OCI-LY7 (cell line): ENCODE measurements around the gene CCDC57. TPM values are rescaled to one million over a fixed set of nuclear protein-coding genes. Genes with fewer than 3 reads are reported as not detected.

ENCODE experiments used
- BruUV-seq: library from RNA; stranded (reverse); fragments of 400-500 nt; replicated peaks from 2 replicates; lab custom pipeline; 2021; lab: Mats Ljungman, UMichigan
- CTCF ChIA-PET: fragments of 300-600 bp; sonication (Branson Sonifier 250); formaldehyde crosslinking; loops from one replicate; lab custom pipeline; 2022; ENCODE audit warnings: antibody characterized with exemption; ENCODE audit not compliant: unreplicated experiment; lab: Charles Lee
- POLR2A ChIA-PET: fragments of 300-600 bp; sonication (Branson Sonifier 250); formaldehyde crosslinking; loops from one replicate; lab custom pipeline; 2022; ENCODE audit warnings: antibody characterized with exemption; lab: Charles Lee
- DNase-seq: peaks from one replicate; pipeline ENCODE4 v3.0.0-alpha.2; 2015; ENCODE audit warnings: low spot score
- H2AFZ ChIP-seq: fragments of 200-600 bp; sonication (generic), shearing (Covaris generic); 2 replicates; pipeline ENCODE4 v1.6.1; 2014; ENCODE audit warnings: mild to moderate bottlenecking, antibody characterized with exemption, low read length, moderate library complexity
- H3K27ac ChIP-seq: fragments of 200-600 bp; sonication (generic); 2 replicates; pipeline ENCODE4 v1.5.1; 2014; ENCODE audit warnings: mixed run types, low read depth, mild to moderate bottlenecking, moderate library complexity, low read length, inconsistent platforms; ENCODE audit not compliant: poor library complexity, severe bottlenecking
- H3K36me3 ChIP-seq: fragments of 200-600 bp; sonication (generic); 2 replicates; pipeline ENCODE4 v1.6.1; 2014; ENCODE audit warnings: mild to moderate bottlenecking, antibody characterized with exemption, low read length, moderate library complexity, mixed read lengths; ENCODE audit not compliant: insufficient read depth
- H3K4me1 ChIP-seq: fragments of 200-600 bp; sonication (generic); 2 replicates; pipeline ENCODE4 v1.5.1; 2014; ENCODE audit warnings: mild to moderate bottlenecking, low read length; ENCODE audit not compliant: insufficient read depth, poor library complexity, severe bottlenecking
- H3K4me2 ChIP-seq: fragments of 200-600 bp; sonication (generic); 2 replicates; pipeline ENCODE4 v1.6.1; 2014; ENCODE audit warnings: mild to moderate bottlenecking, low read length
- H3K4me3 ChIP-seq: fragments of 200-600 bp; sonication (generic); 2 replicates; pipeline ENCODE4 v1.5.1; 2014; ENCODE audit warnings: mild to moderate bottlenecking, low read depth, low read length; ENCODE audit not compliant: poor library complexity, severe bottlenecking
- H3K79me2 ChIP-seq: fragments of 200-600 bp; sonication (generic); 2 replicates; pipeline ENCODE4 v1.6.1; 2016; ENCODE audit warnings: low read depth, mild to moderate bottlenecking, low read length, moderate library complexity, mixed read lengths; ENCODE audit not compliant: insufficient read depth
- H3K9me2 ChIP-seq: fragments of 200-600 bp; sonication (generic); 2 replicates; pipeline ENCODE4 v1.6.1; 2016; ENCODE audit warnings: mild to moderate bottlenecking, low read length, mixed read lengths; ENCODE audit not compliant: insufficient read depth
- H3K9me3 ChIP-seq: fragments of 200-600 bp; sonication (generic); 2 replicates; pipeline ENCODE4 v1.6.1; 2014; ENCODE audit warnings: mild to moderate bottlenecking, mixed run types, low read length, mixed read lengths
- H4K20me1 ChIP-seq: fragments of 200-600 bp; sonication (generic); 2 replicates; pipeline ENCODE4 v1.6.1; 2014; ENCODE audit warnings: mild to moderate bottlenecking, antibody characterized with exemption, low read length, moderate library complexity, mixed read lengths; ENCODE audit not compliant: insufficient read depth
- CTCF ChIP-seq: fragments of 200-600 bp; sonication (generic); conservative IDR thresholded peaks from 2 replicates; pipeline ENCODE4 v1.5.1; 2014; ENCODE audit warnings: mild to moderate bottlenecking, antibody characterized with exemption, low read length, moderate library complexity, mixed read lengths
- EZH2phosphoT487 ChIP-seq: fragments of 200-600 bp; sonication (generic); IDR thresholded peaks from 2 replicates; pipeline ENCODE4 v1.6.1; 2018; ENCODE audit warnings: low read depth, borderline replicate concordance, mild to moderate bottlenecking, mixed run types, antibody characterized with exemption, low read length, moderate library complexity, mixed read lengths
- intact Hi-C: fragments of 100-400 bp; cut with micrococcal nuclease; formaldehyde crosslinking; loops from one replicate; pipeline ENCODE4 v1.10.0; 2022; ENCODE audit not compliant: unreplicated experiment
- total RNA-seq, 2 experiments: library from RNA; depleted of rRNA in 1 of 2; stranded (reverse); fragments of >200 nt in 1 of 2; shearing (Covaris generic) in 1 of 2; gene quantifications; 2 replicates each; pipeline ENCODE4 v1.2.3, GENCODE V29; 2014 to 2022

CCDC57 gene
- total RNA-seq, 2 experiments from 2014 or later, result 34.5 to 58.7 TPM

- Histone ChIP-seq H4K20me1 (no peaks in the 10 kb centered on the region; the same call in 1 of the 2 replicates), H3K36me3 (peaks cover 85% of the 10 kb centered on the region), H3K4me3 (no peak overlapping the region), H2AFZ (no peak overlapping the region), H3K27ac (no peak overlapping the region), H3K4me2 (no peak overlapping the region), H3K4me1 (peaks cover 12% of the 10 kb centered on the region), H3K9me3 (no peaks in the 10 kb centered on the region), H3K9me2 (no peaks in the 10 kb centered on the region), H3K79me2 (peaks cover 18% of the 10 kb centered on the region; the same call in 1 of the 2 replicates)
- TF ChIP-seq CTCF, result no peak
- TF ChIP-seq EZH2phosphoT487, result no peak
- no peak for DNase-seq
- BruUV-seq, result no TSS peak
- ChIA-PET CTCF (no interaction called here), POLR2A (no interaction called here)
- intact Hi-C loops, result no loop called here
Observed at GRCh38 chr17:82060614-82061013, 152.0 kb downstream of the CCDC57 start.

GRCh38 chr17:82060001-82060380 lies 152.7 kb downstream of the CCDC57 start:
- H3K4me2 ChIP-seq, result no peak overlapping the region
- no peak overlapping the region for H3K27ac ChIP-seq
- no TSS peak for BruUV-seq
- intact Hi-C loops, result no loop called here
- peaks cover 12% of the 10 kb centered on the region for H3K4me1 ChIP-seq
- H2AFZ ChIP-seq, result no peak overlapping the region
- H3K9me2 ChIP-seq, result no peaks in the 10 kb centered on the region
- no peaks in the 10 kb centered on the region for H3K9me3 ChIP-seq
- no peak for DNase-seq
- H3K79me2 ChIP-seq, result peaks cover 14% of the 10 kb centered on the region; the same call in 1 of the 2 replicates
- POLR2A ChIA-PET, result no interaction called here
- H3K4me3 ChIP-seq, result no peak overlapping the region
- H4K20me1 ChIP-seq, result no peaks in the 10 kb centered on the region; the same call in 1 of the 2 replicates
- CTCF ChIA-PET, result no interaction called here
- TF ChIP-seq EZH2phosphoT487 (no peak), CTCF (no peak)
- peaks cover 91% of the 10 kb centered on the region for H3K36me3 ChIP-seq

- ChIA-PET CTCF (no interaction called here), POLR2A (no interaction called here)
- peaks cover 9% of the 10 kb centered on the region; the same call in 1 of the 2 replicates for H3K79me2 ChIP-seq
- no peak overlapping the region for H3K4me2 ChIP-seq
- no peaks in the 10 kb centered on the region for H3K9me3 ChIP-seq
- no peak overlapping the region for H2AFZ ChIP-seq
- H3K4me1 ChIP-seq, result peaks cover 9% of the 10 kb centered on the region
- H3K36me3 ChIP-seq, result peaks cover 97% of the 10 kb centered on the region
- no peak for DNase-seq
- no peak for TF ChIP-seq EZH2phosphoT487
- TF ChIP-seq CTCF, result no peak
- H4K20me1 ChIP-seq, result no peaks in the 10 kb centered on the region; the same call in 1 of the 2 replicates
- no peak overlapping the region for H3K4me3 ChIP-seq
- no peaks in the 10 kb centered on the region for H3K9me2 ChIP-seq
- BruUV-seq, result no TSS peak
- intact Hi-C loops, result no loop called here
- H3K27ac ChIP-seq, result no peak overlapping the region
Observed at GRCh38 chr17:82059272-82060000, 153.2 kb downstream of the CCDC57 start.
